GM18951 (cell line): ENCODE measurements around the gene TRIM61.
"Not testable (repeated sequence)": the region's sequence is repeated elsewhere in the genome, so short reads cannot be mapped to it uniquely, and the experiment has no call there.

Source experiments
- POLR2A ChIP-seq: IDR thresholded peaks from 4 replicates; pipeline ENCODE4 v1.6.1; 2011; ENCODE audit warnings: mild to moderate bottlenecking; ENCODE audit not compliant: insufficient read length, insufficient read depth; ENCODE audit errors: extremely low read depth
- in situ Hi-C: fragments of 300-500 bp; cut with MboI; formaldehyde crosslinking; loops from one replicate; pipeline ENCODE4 v1.12.0; 2022; ENCODE audit warnings: low sequenced_read_pairs, mixed read lengths, inconsistent platforms; ENCODE audit not compliant: unreplicated experiment

TRIM61 gene

GRCh38 chr4:164946810-164947209, 30.6 kb downstream of the TRIM61 start:
- no peak for TF ChIP-seq POLR2A
- in situ Hi-C loops = no loop called here

- no peak for TF ChIP-seq POLR2A
- in situ Hi-C loops = no loop called here
Measured at GRCh38 chr4:164945146-164945545, 32.3 kb downstream of the TRIM61 start.

- in situ Hi-C loops = no loop called here
- TF ChIP-seq POLR2A = no peak
Measured at GRCh38 chr4:164943192-164943591, 34.3 kb downstream of the TRIM61 start.

- TF ChIP-seq POLR2A = no peak
- in situ Hi-C loops = no loop called here
Measured at GRCh38 chr4:164937576-164938270, 39.7 kb downstream of the TRIM61 start.

GRCh38 chr4:164935865-164936606, 41.4 kb downstream of the TRIM61 start:
- in situ Hi-C loops = not testable (repeated sequence)
- TF ChIP-seq POLR2A = peak; percentile 30

GRCh38 chr4:164935363-164935762, 42.1 kb downstream of the TRIM61 start:
- in situ Hi-C loops = no loop called here

GRCh38 chr4:164933244-164933643, 44.2 kb downstream of the TRIM61 start:
- TF ChIP-seq POLR2A = no peak
- in situ Hi-C loops = no loop called here

More at GRCh38 chr4:164935363-164935762, 42.1 kb downstream of the TRIM61 start:
- TF ChIP-seq POLR2A = no peak

- in situ Hi-C loops = no loop called here
- no peak for TF ChIP-seq POLR2A
Measured at GRCh38 chr4:164931551-164932324, 45.7 kb downstream of the TRIM61 start.

GRCh38 chr4:164930647-164931046, 46.8 kb downstream of the TRIM61 start:
- no peak for TF ChIP-seq POLR2A
- in situ Hi-C loops = no loop called here

GRCh38 chr4:164927101-164927500, 50.4 kb downstream of the TRIM61 start:
- in situ Hi-C loops = not testable (repeated sequence)

- in situ Hi-C loops = no loop called here
- no peak for TF ChIP-seq POLR2A
Measured at GRCh38 chr4:164926301-164926700, 51.2 kb downstream of the TRIM61 start.

- in situ Hi-C loops = no loop called here
- no peak for TF ChIP-seq POLR2A
Measured at GRCh38 chr4:164924670-164925238, 52.7 kb downstream of the TRIM61 start.

- in situ Hi-C loops = no loop called here
- TF ChIP-seq POLR2A = no peak
Measured at GRCh38 chr4:164918956-164919355, 58.5 kb downstream of the TRIM61 start.
